GM12892 (cell line): Measurements from ENCODE around the gene ATP2A2.

Source experiments
- POLR2A ChIP-seq: IDR thresholded peaks from 2 replicates; pipeline ENCODE4 v1.6.1; 2011; ENCODE audit warnings: low read depth, low read length, control low read depth
- POLR2AphosphoS5 ChIP-seq: IDR thresholded peaks from 2 replicates; pipeline ENCODE4 v1.6.1; 2011; ENCODE audit warnings: low read depth, low read length, control low read depth
- TAF1 ChIP-seq: IDR thresholded peaks from 2 replicates; pipeline ENCODE4 v1.6.1; 2011; ENCODE audit warnings: low read depth, mild to moderate bottlenecking, control low read depth, low read length, borderline replicate concordance

DNA sequence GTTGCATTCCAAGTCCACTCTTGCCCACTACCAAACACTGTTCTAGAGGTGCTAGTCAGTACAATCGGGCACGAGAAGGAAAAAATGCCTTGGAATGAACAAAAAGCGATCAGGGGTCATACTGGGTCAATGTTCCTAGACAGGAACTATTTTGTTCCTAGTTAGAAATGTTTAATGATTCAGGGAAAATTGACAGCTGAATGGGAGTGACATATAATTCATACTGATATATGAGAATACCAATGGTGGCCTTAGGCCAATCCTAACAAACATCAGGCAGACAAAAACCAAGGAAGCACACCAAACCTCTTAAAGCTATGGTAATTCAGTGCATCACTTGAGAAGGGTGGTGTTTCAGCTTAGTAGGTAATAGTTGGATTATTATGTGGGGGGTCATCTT, 71.4 kb downstream of the ATP2A2 start:
- TF ChIP-seq POLR2AphosphoS5 = no peak
- no peak for TF ChIP-seq POLR2A
- TF ChIP-seq TAF1 = no peak
